Small intestine (tissue), 7 donors: ENCODE measurements around the gene ZFP1. TPM values are rescaled to one million over a fixed set of nuclear protein-coding genes. Genes with fewer than 3 reads are reported as not detected.

Experiments used
- DNase-seq, 2 donors: peaks; one replicate each; pipeline versions ENCODE4 v3.0.0 to v3.0.0-alpha.2; 2013
- FAIRE-seq: peaks from 2 replicates; lab custom pipeline; 2012; peaks lifted over from hg19 to GRCh38; lab: Jason Lieb, UNC
- H3K27ac ChIP-seq, 3 donors: one replicate each; pipeline ENCODE4 v1.5.1; 2013; ENCODE audit warnings: low read length in 2 of 3, mild to moderate bottlenecking in 2 of 3, control low read depth in 1 of 3, inconsistent platforms in 1 of 3, low read depth in 1 of 3, moderate library complexity in 1 of 3
- H3K27me3 ChIP-seq, 3 donors: one replicate each; pipeline ENCODE4 v1.6.1; 2013; ENCODE audit warnings: low read length in 3 of 3, inconsistent platforms in 1 of 3; ENCODE audit not compliant: control insufficient read depth in 3 of 3, insufficient read depth in 3 of 3
- H3K36me3 ChIP-seq, 3 donors: one replicate each; pipeline ENCODE4 v1.6.1; 2013; ENCODE audit warnings: low read length in 3 of 3, inconsistent platforms in 1 of 3, low read depth in 1 of 3, mild to moderate bottlenecking in 1 of 3, moderate library complexity in 1 of 3; ENCODE audit not compliant: control insufficient read depth in 3 of 3, insufficient read depth in 2 of 3
- H3K4me1 ChIP-seq, 3 donors: one replicate each; pipeline ENCODE4 v1.6.1; 2013; ENCODE audit warnings: low read length in 2 of 3, inconsistent platforms in 1 of 3, low read depth in 1 of 3, mild to moderate bottlenecking in 1 of 3, moderate library complexity in 1 of 3; ENCODE audit not compliant: control insufficient read depth in 3 of 3, insufficient read depth in 2 of 3
- H3K4me3 ChIP-seq, 3 donors: one replicate each; pipeline ENCODE4 v1.5.1; 2013; ENCODE audit warnings: low read length in 3 of 3, control low read depth in 1 of 3, inconsistent platforms in 1 of 3, low read depth in 1 of 3, mild to moderate bottlenecking in 1 of 3, moderate library complexity in 1 of 3
- H3K9me3 ChIP-seq, 2 donors: one replicate each; pipeline ENCODE4 v1.6.1; 2013; ENCODE audit warnings: low read depth in 1 of 2, low read length in 1 of 2; ENCODE audit not compliant: control insufficient read depth in 2 of 2, insufficient read depth in 1 of 2
- WGBS, 3 donors: extraction: QIAGEN DNeasy Blood & Tissue Kit; methylation state at CpG; one replicate each; pipeline ENCODE4 v1.1.7; 2013; 5-methylcytosine and 5-hydroxymethylcytosine counted together
- polyA plus RNA-seq, 4 donors: library from polyadenylated mRNA; stranded (reverse) in 3 of 4; unstranded in 1 of 4; fragments of 200-250 nt in 3 of 4; fragments of 120-200 nt in 1 of 4; gene quantifications; one replicate each; pipeline versions ENCODE4 v1.2.1 to v1.2.3, GENCODE V29; 2013
- donor health status: healthy with polysubstance abuse.
- donor health status: control.
- donor health status: control.
- donor health status: Bipolar disorder and iron deficiency.
- donor health status: healthy.

ZFP1 gene
- polyA plus RNA-seq, 4 donors = 2.2 to 8.8 (median 2.8) TPM

DNA sequence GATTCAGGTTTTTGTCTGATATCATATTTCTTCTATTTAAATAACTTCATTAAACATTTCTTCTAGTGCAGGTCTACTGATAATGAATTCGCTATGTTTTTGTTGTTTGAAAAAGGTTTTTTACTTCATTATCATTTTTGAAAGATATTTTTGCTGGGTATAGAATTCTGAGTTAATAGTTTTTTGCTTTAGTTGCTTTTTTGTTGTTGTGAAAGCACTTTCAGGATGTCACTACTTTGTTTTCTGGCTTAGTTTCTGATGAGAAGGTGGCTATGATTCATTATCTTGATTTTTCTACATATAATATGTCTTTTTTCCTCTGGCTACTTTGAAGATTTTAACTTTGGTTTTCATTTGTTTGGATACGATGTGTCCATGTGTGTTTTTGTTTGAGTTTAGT is 3.5 kb downstream of the ZFP1 start:
- DNase-seq (no peak), FAIRE-seq (no peak)
- H3K4me1 ChIP-seq = no peaks in the 10 kb centered on the region
- H3K27me3 ChIP-seq = no peaks in the 10 kb centered on the region
- H3K36me3 ChIP-seq = peaks cover 0 to 16% (median 0%) of the 10 kb centered on the region in 3 donors
- H3K27ac ChIP-seq = no peak overlapping the region
- H3K9me3 ChIP-seq = peaks cover 0 to 10% of the 10 kb centered on the region in 2 donors
- 45 to 70% (median 49%) methylated on average over 2 of the region's 2 CpGs for WGBS, 3 donors
- no peak overlapping the region for H3K4me3 ChIP-seq

DNA sequence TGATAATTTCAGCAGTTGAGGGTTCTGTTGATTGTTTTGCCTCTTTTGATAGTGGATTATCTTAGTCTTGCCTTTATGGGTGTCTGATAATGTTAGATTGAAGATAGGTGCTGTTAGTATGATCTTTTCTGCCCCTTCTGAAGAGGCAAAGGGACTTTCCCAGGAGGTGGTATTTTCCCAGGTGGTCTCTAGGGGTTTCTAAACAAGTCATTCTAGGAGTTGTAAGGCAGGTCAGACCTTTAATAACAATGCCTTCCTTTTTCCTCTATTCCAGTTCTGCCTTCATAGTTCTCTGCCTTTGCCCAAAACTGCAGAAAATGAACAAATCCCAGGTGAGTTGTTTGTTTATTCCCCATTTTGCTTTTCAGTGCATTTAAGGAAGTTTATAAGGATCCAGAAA is 4.3 kb downstream of the ZFP1 start:
- H3K36me3 ChIP-seq = peaks cover 0 to 16% (median 0%) of the 10 kb centered on the region in 3 donors
- H3K4me1 ChIP-seq = no peaks in the 10 kb centered on the region
- no peak overlapping the region for H3K4me3 ChIP-seq

GRCh38 chr16:75160386-75160785 is 12.1 kb downstream of the ZFP1 start:
- no peak for FAIRE-seq
- H3K36me3 ChIP-seq = peaks cover 2 to 30% (median 2%) of the 10 kb centered on the region in 3 donors
- no peaks in the 10 kb centered on the region for H3K4me1 ChIP-seq
- no peaks in the 10 kb centered on the region for H3K27me3 ChIP-seq
- peaks cover 0 to 14% of the 10 kb centered on the region in 2 donors for H3K9me3 ChIP-seq
- no peak overlapping the region for H3K4me3 ChIP-seq
- no peak for DNase-seq
- H3K27ac ChIP-seq = no peak overlapping the region
- WGBS, 3 donors = 90 to 96% (median 92%) methylated on average over 1 of the region's 1 CpG

More for the DNA sequence above, 4.3 kb downstream of the ZFP1 start:
- H3K9me3 ChIP-seq = peaks cover 0 to 10% of the 10 kb centered on the region in 2 donors
- H3K27me3 ChIP-seq = no peaks in the 10 kb centered on the region
- DNase-seq (no peak), FAIRE-seq (no peak)
- H3K27ac ChIP-seq = no peak overlapping the region

- H3K9me3 ChIP-seq = peaks cover 1 to 71% of the 10 kb centered on the region in 2 donors
- no peak overlapping the region for H3K4me3 ChIP-seq
- 96 to 99% (median 98%) methylated on average over 10 of the region's 10 CpGs for WGBS, 3 donors
- H3K4me1 ChIP-seq = no peaks in the 10 kb centered on the region
- no peak overlapping the region for H3K27ac ChIP-seq
- H3K36me3 ChIP-seq = peaks cover 16 to 31% (median 17%) of the 10 kb centered on the region in 3 donors
- DNase-seq = no peak
- no peaks in the 10 kb centered on the region for H3K27me3 ChIP-seq
- no peak for FAIRE-seq
Observed at GRCh38 chr16:75169899-75170405, 21.6 kb downstream of the ZFP1 start.

DNA sequence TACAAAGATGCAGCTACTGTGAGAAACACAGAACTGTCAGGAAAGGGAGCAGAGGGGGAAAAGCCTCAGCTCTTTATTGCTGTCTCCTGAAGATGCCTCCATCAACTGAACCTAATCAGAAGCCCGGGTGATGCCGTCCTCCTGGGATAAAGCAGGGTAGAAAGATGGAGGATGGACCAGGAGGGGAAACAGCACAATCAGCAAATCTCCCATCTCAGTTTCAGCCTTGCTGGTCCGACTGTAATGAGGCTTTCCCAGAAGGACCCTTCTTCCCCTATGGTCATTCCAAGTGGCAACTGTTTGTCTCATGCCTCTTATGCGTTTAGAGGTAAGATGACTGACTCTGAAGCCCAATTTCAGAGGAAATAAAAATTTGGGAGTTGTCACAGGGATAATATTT is 24.3 kb downstream of the ZFP1 start:
- Histone ChIP-seq H3K4me3 (no peak overlapping the region), H3K27ac (no peak overlapping the region), H3K36me3 (peaks cover 8 to 23% (median 10%) of the 10 kb centered on the region in 3 donors), H3K9me3 (peaks cover 4 to 69% of the 10 kb centered on the region in 2 donors), H3K4me1 (no peaks in the 10 kb centered on the region), H3K27me3 (no peaks in the 10 kb centered on the region)
- DNase-seq (no peak), FAIRE-seq (no peak)
- WGBS, 3 donors = 96 to 98% (median 97%) methylated on average over 4 of the region's 4 CpGs

DNA sequence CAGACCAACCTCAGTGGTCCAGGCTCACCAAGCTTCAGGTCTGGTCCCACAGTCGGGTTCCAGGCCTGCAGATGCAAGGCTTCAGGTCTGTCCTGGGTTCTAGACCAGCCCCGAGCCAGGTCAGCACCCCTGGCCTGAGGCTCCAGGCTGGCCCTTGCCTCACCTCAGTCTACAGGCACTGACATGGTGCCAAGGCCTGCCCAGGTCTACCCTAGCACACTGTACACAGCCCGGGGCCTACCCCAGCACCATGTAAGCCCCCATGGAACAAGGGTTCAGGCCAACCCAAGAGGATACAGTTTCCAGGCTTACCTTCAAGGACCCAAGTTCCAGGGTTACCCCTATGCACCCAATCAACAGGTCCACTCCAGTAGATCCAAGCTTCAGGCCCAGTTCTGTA is 26.8 kb downstream of the ZFP1 start:
- Histone ChIP-seq H3K27ac (no peak overlapping the region), H3K9me3 (peaks cover 4 to 46% of the 10 kb centered on the region in 2 donors), H3K4me3 (no peak overlapping the region), H3K36me3 (peaks cover 0 to 2% (median 0%) of the 10 kb centered on the region in 3 donors), H3K4me1 (no peaks in the 10 kb centered on the region), H3K27me3 (no peaks in the 10 kb centered on the region)
- FAIRE-seq (no peak), DNase-seq (no peak)
- 98 to 100% (median 99%) methylated on average over 3 of the region's 3 CpGs for WGBS, 3 donors

- no peaks in the 10 kb centered on the region for H3K27me3 ChIP-seq
- DNase-seq = no peak
- WGBS, 3 donors = 95 to 98% (median 96%) methylated on average over 2 of the region's 2 CpGs
- H3K27ac ChIP-seq = no peak overlapping the region
- peaks cover 4 to 44% of the 10 kb centered on the region in 2 donors for H3K9me3 ChIP-seq
- H3K4me1 ChIP-seq = no peaks in the 10 kb centered on the region
- no peak overlapping the region for H3K4me3 ChIP-seq
- no peaks in the 10 kb centered on the region for H3K36me3 ChIP-seq
- no peak for FAIRE-seq
Observed at GRCh38 chr16:75176926-75177325, 28.6 kb downstream of the ZFP1 start.

- 87 to 90% (median 89%) methylated on average over 6 of the region's 6 CpGs for WGBS, 3 donors
- no peak overlapping the region for H3K27ac ChIP-seq
- FAIRE-seq (no peak), DNase-seq (no peak)
- H3K27me3 ChIP-seq = no peaks in the 10 kb centered on the region
- H3K36me3 ChIP-seq = no peaks in the 10 kb centered on the region
- no peaks in the 10 kb centered on the region for H3K4me1 ChIP-seq
- H3K9me3 ChIP-seq = peaks cover 3 to 27% of the 10 kb centered on the region in 2 donors
- H3K4me3 ChIP-seq = no peak overlapping the region
Observed at GRCh38 chr16:75179208-75179607, 30.9 kb downstream of the ZFP1 start.

- H3K27ac ChIP-seq = no peak overlapping the region
- no peak for FAIRE-seq
- WGBS, 3 donors = 28 to 33% (median 33%) methylated on average over 3 of the region's 3 CpGs
Observed at GRCh38 chr16:75181630-75182029, 33.3 kb downstream of the ZFP1 start.

More at GRCh38 chr16:75181630-75182029, 33.3 kb downstream of the ZFP1 start:
- no peak for DNase-seq
- H3K9me3 ChIP-seq = peaks cover under 1 to 5% of the 10 kb centered on the region in 2 donors
- no peak overlapping the region for H3K4me3 ChIP-seq
- H3K4me1 ChIP-seq = no peaks in the 10 kb centered on the region
- H3K27me3 ChIP-seq = no peaks in the 10 kb centered on the region
- no peaks in the 10 kb centered on the region for H3K36me3 ChIP-seq
